Astrocyte of the spinal cord (primary cell): ENCODE results near the gene TRAF7.

Experiments
- DNase-seq: peaks from one replicate; pipeline ENCODE4 v3.0.0; 2011; ENCODE audit warnings: low read depth, low spot score
- H3K4me3 ChIP-seq: 2 replicates; pipeline ENCODE4 v1.5.1; 2011; ENCODE audit warnings: low read depth, mild to moderate bottlenecking, low read length, moderate library complexity
- in situ Hi-C: cut with HindIII; loops from 2 replicates; pipeline ENCODE4 v1.10.0; 2017; ENCODE audit warnings: low sequenced_read_pairs
- TF ChIP-seq, protein P1 (sequence below): IDR thresholded peaks from 2 replicates; pipeline ENCODE4 v1.5.1; 2012; ENCODE audit warnings: low read depth, mild to moderate bottlenecking, low read length, inconsistent platforms

TRAF7 gene

GRCh38 chr16:2208308-2208707 lies 52.7 kb downstream of the TRAF7 start:
- DNase-seq: no peak
- in situ Hi-C loops: no loop called here
- TF ChIP-seq, protein P1, sequence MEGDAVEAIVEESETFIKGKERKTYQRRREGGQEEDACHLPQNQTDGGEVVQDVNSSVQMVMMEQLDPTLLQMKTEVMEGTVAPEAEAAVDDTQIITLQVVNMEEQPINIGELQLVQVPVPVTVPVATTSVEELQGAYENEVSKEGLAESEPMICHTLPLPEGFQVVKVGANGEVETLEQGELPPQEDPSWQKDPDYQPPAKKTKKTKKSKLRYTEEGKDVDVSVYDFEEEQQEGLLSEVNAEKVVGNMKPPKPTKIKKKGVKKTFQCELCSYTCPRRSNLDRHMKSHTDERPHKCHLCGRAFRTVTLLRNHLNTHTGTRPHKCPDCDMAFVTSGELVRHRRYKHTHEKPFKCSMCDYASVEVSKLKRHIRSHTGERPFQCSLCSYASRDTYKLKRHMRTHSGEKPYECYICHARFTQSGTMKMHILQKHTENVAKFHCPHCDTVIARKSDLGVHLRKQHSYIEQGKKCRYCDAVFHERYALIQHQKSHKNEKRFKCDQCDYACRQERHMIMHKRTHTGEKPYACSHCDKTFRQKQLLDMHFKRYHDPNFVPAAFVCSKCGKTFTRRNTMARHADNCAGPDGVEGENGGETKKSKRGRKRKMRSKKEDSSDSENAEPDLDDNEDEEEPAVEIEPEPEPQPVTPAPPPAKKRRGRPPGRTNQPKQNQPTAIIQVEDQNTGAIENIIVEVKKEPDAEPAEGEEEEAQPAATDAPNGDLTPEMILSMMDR: no peak
- H3K4me3 ChIP-seq: no peak overlapping the region

DNA sequence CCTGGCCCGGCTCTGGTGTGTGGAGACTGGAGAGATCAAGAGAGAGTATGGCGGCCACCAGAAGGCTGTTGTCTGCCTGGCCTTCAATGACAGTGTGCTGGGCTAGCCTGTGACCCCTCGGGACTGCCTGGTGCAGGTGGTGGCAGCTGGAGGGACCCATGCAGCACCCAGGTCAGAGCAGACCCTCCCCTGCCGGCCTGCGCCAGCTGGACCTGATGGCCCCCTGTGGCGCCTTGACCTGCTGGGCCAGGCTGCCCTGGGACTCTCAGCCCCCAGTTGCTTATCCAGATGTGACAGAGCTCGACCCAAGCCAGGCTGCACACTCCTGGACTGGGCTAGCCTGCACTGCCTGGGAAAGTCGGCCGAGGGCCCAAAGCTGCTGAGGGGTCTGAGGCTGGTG lies 53.2 kb downstream of the TRAF7 start:
- no peak overlapping the region for H3K4me3 ChIP-seq
- no peak for DNase-seq
- TF ChIP-seq, protein P1: no peak
- in situ Hi-C loops: no loop called here

- TF ChIP-seq, protein P1: no peak
- in situ Hi-C loops: no loop called here
- DNase-seq: no peak
- no peak overlapping the region for H3K4me3 ChIP-seq
Measured at GRCh38 chr16:2209258-2210008, 53.9 kb downstream of the TRAF7 start.

DNA sequence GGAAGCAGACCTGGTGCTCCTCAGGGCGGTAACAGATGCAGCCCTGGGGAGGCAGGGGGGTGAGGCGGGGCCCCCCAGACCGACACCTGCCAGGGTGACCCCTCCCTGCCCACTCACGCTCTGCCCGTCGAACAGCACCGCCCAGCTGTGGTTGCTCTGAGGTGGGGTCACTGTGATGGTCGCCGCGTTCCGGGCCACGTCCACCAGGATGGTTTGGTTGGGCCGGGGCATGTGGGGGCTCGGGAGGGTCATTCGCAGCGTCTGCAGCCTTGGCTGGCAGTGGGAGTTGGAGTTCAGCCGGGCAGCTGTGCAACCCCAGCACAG lies 54.4 kb downstream of the TRAF7 start:
- no peak overlapping the region for H3K4me3 ChIP-seq
- DNase-seq: no peak
- TF ChIP-seq, protein P1: no peak
- in situ Hi-C loops: no loop called here

GRCh38 chr16:2210386-2211365 lies 55.1 kb downstream of the TRAF7 start, which contains the start of gene BRICD5:
BRICD5 (minus strand) TSS chr16:2210863; CDS start chr16:2210833, 30 bp downstream.
- in situ Hi-C loops: no loop called here
- DNase-seq: no peak

DNA sequence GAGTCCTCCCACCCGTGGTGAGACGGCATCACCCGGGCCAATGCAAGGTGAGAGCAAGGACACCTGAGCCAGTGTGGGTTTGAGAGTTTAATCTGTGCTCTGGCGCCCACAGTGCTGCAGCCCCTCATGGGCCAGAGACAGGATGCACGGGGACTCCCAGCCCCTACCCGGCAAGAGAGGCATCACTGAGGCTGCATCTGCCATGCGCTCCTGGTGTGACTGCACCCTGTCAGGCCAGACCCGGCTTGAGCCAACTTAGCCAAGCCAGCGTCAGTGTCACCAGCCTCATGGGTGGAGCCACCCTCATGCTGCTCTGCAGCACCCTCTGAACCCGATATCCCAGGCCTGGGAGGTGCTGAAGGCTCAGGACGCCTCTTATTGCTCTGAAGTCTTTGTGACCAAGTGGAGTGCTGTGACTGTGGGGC lies 56.4 kb downstream of the TRAF7 start:
- H3K4me3 ChIP-seq: no peak overlapping the region
- in situ Hi-C loops: no loop called here
- DNase-seq: no peak
- TF ChIP-seq, protein P1: no peak

More at GRCh38 chr16:2210386-2211365, 55.1 kb downstream of the TRAF7 start, which contains the start of gene BRICD5:
- TF ChIP-seq, protein P1: no peak
- H3K4me3 ChIP-seq: no peak within 1 kb of the TSS
